Endodermal cell (in vitro differentiated cells): ENCODE results near the gene STAMBPL1. TPM values are rescaled to one million over a fixed set of nuclear protein-coding genes. Genes with fewer than 3 reads are reported as not detected.

Experiments used
- DNase-seq: peaks from one replicate; pipeline ENCODE4 v3.0.0-alpha.2; 2017
- H3K27ac ChIP-seq: 2 replicates; pipeline ENCODE4 v1.5.1; 2013; ENCODE audit warnings: mild to moderate bottlenecking, low read depth, low read length, moderate library complexity
- H3K27me3 ChIP-seq: 2 replicates; pipeline ENCODE4 v1.6.1; 2013; ENCODE audit warnings: mild to moderate bottlenecking, low read length, moderate library complexity; ENCODE audit not compliant: insufficient read depth, control insufficient read depth, poor library complexity, severe bottlenecking
- H3K36me3 ChIP-seq: 2 replicates; pipeline ENCODE4 v1.7.0; 2013; ENCODE audit warnings: mild to moderate bottlenecking, low read length, moderate library complexity; ENCODE audit not compliant: control insufficient read depth, insufficient read depth
- H3K4me1 ChIP-seq: one replicate; pipeline ENCODE4 v1.7.0; 2013; ENCODE audit warnings: low read length; ENCODE audit not compliant: control insufficient read depth, insufficient read depth
- H3K4me3 ChIP-seq: 2 replicates; pipeline ENCODE4 v1.5.1; 2013; ENCODE audit warnings: mild to moderate bottlenecking, low read length, moderate library complexity
- H3K9ac ChIP-seq: 2 replicates; pipeline ENCODE4 v1.6.1; 2013; ENCODE audit warnings: mild to moderate bottlenecking, low read length, moderate library complexity; ENCODE audit not compliant: poor library complexity, severe bottlenecking; ENCODE audit errors: extremely low read depth
- H3K9me3 ChIP-seq: 2 replicates; pipeline ENCODE4 v1.6.1; 2013; ENCODE audit warnings: mild to moderate bottlenecking, low read length, moderate library complexity; ENCODE audit not compliant: control insufficient read depth
- H3K27ac Mint-ChIP-seq: 2 replicates; pipeline ENCODE4 v1.8.0; 2020; ENCODE audit warnings: mixed read lengths
- H3K27me3 Mint-ChIP-seq: 2 replicates; pipeline ENCODE4 v1.8.0; 2021; ENCODE audit warnings: mild to moderate bottlenecking, mixed read lengths; ENCODE audit not compliant: insufficient read depth
- H3K36me3 Mint-ChIP-seq: 2 replicates; pipeline ENCODE4 v1.8.0; 2020; ENCODE audit warnings: low read depth, mixed read lengths
- H3K4me1 Mint-ChIP-seq: 2 replicates; pipeline ENCODE4 v1.8.0; 2020; ENCODE audit warnings: mixed read lengths
- H3K4me3 Mint-ChIP-seq: 2 replicates; pipeline ENCODE4 v1.8.0; 2020; ENCODE audit warnings: mild to moderate bottlenecking, moderate library complexity, mixed read lengths
- H3K9me3 Mint-ChIP-seq: 2 replicates; pipeline ENCODE4 v1.8.0; 2020; ENCODE audit warnings: mild to moderate bottlenecking, mixed read lengths
- CTCF ChIP-seq: fragments of 200-600 bp; sonication (generic); conservative IDR thresholded peaks from 2 replicates; pipeline ENCODE4 v1.5.0; 2021; ENCODE audit warnings: antibody characterized with exemption, mild to moderate bottlenecking
- WGBS, 2 experiments: methylation state at CpG; one replicate each; pipeline versions ENCODE4 v1.1.5 to v1.1.7; 2013; ENCODE audit warnings: missing lambda C conversion rate in 2 of 2, mixed read lengths in 1 of 2; ENCODE audit not compliant: insufficient coverage in 1 of 2, insufficient read length in 1 of 2; 5-methylcytosine and 5-hydroxymethylcytosine counted together
- total RNA-seq, 2 donors: library from RNA; stranded (reverse); fragmentation: NEBNext Ultra II Directional in 1 of 2; extraction: Animal tissue kit (Norgen Biotek cat#: 25700) in 1 of 2; gene quantifications; 2 replicates in 1 of 2; 3 replicates in 1 of 2; pipeline ENCODE4 v1.2.1, GENCODE V29; 2021

The STAMBPL1 gene
- total RNA-seq, 2 donors from 2014 or later = 1.2 to 4.1 TPM

DNA sequence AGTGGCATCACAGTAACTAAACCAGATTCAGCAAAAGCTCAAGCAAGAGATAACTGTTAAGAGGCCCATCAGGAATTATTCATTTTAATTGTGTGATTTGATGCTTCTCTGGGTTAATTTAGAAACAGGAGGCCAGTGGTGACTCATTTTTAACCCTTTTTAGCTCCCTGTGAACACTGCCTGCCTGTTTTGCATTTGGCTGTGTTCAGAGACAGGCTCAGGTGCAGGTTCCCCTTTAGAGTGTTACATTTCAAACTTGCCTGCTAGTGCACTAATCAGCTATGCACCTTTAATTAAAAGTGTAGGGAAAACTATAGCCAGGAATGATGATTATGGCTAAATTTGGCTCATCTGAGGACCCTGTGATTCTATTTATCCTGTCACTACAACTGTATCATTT lies 6.5 kb downstream of the STAMBPL1 start:
- no peaks in the 10 kb centered on the region for H3K36me3 ChIP-seq
- TF ChIP-seq CTCF = no peak
- no peak overlapping the region for H3K4me3 ChIP-seq
- H3K9me3 Mint-ChIP-seq = no peaks in the 10 kb centered on the region
- no peak for DNase-seq
- no peaks in the 10 kb centered on the region for H3K36me3 Mint-ChIP-seq
- H3K27me3 Mint-ChIP-seq = peaks cover 8% of the 10 kb centered on the region
- H3K27me3 ChIP-seq = peaks cover 33% of the 10 kb centered on the region
- no peaks in the 10 kb centered on the region for H3K9me3 ChIP-seq
- H3K27ac ChIP-seq = no peak overlapping the region
- no peaks in the 10 kb centered on the region for H3K4me1 ChIP-seq
- no peak overlapping the region for H3K4me3 Mint-ChIP-seq
- no peak overlapping the region for H3K9ac ChIP-seq
- H3K4me1 Mint-ChIP-seq = no peaks in the 10 kb centered on the region
- H3K27ac Mint-ChIP-seq = no peak overlapping the region

DNA sequence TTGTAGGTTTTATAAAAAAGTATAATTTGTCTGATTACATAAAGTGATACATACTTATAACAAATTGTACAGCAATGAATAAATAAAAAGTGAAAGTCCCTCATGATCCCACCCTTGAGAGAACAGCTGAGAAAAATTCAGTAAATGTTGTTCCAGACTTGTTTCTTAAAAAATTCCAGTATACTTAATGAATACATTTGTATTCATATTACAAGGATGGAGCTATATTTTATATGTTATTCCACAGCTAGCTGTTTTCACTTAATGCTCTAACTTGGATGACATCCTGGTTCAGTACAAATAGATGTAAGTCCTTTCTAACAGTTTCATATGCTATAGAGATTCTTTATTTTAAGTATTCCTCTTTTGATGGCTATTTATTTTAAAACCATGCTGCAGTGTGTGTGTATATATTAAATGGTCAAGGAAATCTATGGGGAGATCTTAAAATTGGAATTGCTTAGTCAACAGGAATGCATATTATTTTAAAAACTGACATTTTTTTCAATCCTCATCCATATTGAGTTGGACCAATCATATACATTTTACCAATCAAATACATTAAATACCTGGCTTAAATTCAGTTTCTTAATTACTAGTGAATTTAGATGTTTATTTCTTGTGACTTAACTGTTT lies 8.9 kb downstream of the STAMBPL1 start:
- no peak for DNase-seq
- no peaks in the 10 kb centered on the region for H3K9me3 ChIP-seq
- Mint-ChIP-seq H3K4me3 (no peak overlapping the region), H3K4me1 (peaks cover 8% of the 10 kb centered on the region), H3K36me3 (no peaks in the 10 kb centered on the region), H3K27me3 (peaks cover 2% of the 10 kb centered on the region), H3K27ac (no peak overlapping the region), H3K9me3 (no peaks in the 10 kb centered on the region)
- no peak for TF ChIP-seq CTCF
- H3K27ac ChIP-seq = no peak overlapping the region
- H3K36me3 ChIP-seq = no peaks in the 10 kb centered on the region
- no peak overlapping the region for H3K4me3 ChIP-seq
- H3K4me1 ChIP-seq = no peaks in the 10 kb centered on the region
- peaks cover 24% of the 10 kb centered on the region for H3K27me3 ChIP-seq
- H3K9ac ChIP-seq = no peak overlapping the region

DNA sequence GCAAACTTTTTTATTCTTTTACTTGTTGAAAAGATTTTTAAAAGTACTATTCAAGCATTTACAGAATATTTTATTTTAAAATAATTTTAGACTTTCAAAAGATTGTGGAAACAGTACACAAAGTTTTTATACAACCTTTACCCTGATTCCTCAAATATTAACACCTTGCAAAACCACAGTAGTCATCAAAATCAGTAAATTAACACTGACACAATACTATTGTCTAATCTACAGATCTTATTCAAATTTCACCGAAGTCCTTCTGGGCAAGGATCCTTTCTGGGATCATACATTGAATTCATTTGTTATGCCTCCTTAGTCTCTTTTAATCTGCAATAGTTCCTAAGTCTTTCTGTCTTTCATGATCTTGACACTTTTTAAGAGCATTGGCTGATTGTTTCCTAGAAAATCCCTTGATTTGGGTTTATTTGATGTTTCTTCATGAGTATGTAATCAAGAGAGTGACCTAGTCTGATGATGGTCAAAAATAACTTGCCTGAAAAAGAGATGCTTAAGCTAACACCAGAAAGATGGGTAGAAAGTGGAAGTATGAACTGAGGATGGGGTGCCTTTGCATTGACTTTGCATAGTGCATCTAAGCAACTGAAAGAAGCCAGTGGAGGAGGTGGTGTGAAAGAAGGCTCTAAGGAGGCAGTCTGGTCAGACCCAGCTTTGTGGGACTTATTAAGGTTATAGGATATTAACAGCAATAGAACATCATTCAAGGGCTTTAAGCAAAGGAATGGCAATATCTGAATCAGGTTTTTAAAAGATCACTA lies 9.7 kb downstream of the STAMBPL1 start:
- H3K27ac ChIP-seq = no peak overlapping the region
- Mint-ChIP-seq H3K4me3 (no peak overlapping the region), H3K9me3 (no peaks in the 10 kb centered on the region), H3K27ac (no peak overlapping the region), H3K36me3 (no peaks in the 10 kb centered on the region), H3K27me3 (peaks cover 2% of the 10 kb centered on the region), H3K4me1 (peaks cover 12% of the 10 kb centered on the region)
- H3K9ac ChIP-seq = no peak overlapping the region
- WGBS, 2 experiments = 79 to 91% methylated on average over 1 of the region's 1 CpG
- H3K9me3 ChIP-seq = no peaks in the 10 kb centered on the region
- H3K36me3 ChIP-seq = no peaks in the 10 kb centered on the region
- no peak for DNase-seq
- H3K27me3 ChIP-seq = peaks cover 24% of the 10 kb centered on the region
- H3K4me3 ChIP-seq = no peak overlapping the region
- H3K4me1 ChIP-seq = no peaks in the 10 kb centered on the region
- TF ChIP-seq CTCF = no peak
